Liver (tissue), 9 donors: Measurements from ENCODE around the gene EBF4. TPM values are rescaled to one million over a fixed set of nuclear protein-coding genes. Genes with fewer than 3 reads are reported as not detected.

Source experiments
- DNase-seq: peaks from one replicate; pipeline ENCODE4 v3.0.0-alpha.2; 2017; ENCODE audit warnings: low spot score
- H3K27ac ChIP-seq, 2 donors: one replicate each; pipeline ENCODE4 v1.7.0; 2013; ENCODE audit warnings: inconsistent platforms in 2 of 2, low read length in 2 of 2, control low read depth in 1 of 2, low read depth in 1 of 2, mild to moderate bottlenecking in 1 of 2
- H3K27me3 ChIP-seq, 4 donors: one replicate each; pipeline versions ENCODE4 v1.6.1 to v1.7.0; 2013; ENCODE audit warnings: low read length in 3 of 4, inconsistent platforms in 1 of 4, mild to moderate bottlenecking in 1 of 4, moderate library complexity in 1 of 4; ENCODE audit not compliant: control insufficient read depth in 4 of 4, insufficient read depth in 4 of 4
- H3K36me3 ChIP-seq, 4 donors: one replicate each; pipeline versions ENCODE4 v1.6.1 to v1.7.0; 2013; ENCODE audit warnings: low read length in 3 of 4, mild to moderate bottlenecking in 3 of 4, low read depth in 1 of 4, moderate library complexity in 1 of 4; ENCODE audit not compliant: control insufficient read depth in 4 of 4, insufficient read depth in 3 of 4
- H3K4me1 ChIP-seq, 4 donors: one replicate each; pipeline versions ENCODE4 v1.6.1 to v1.7.0; 2013; ENCODE audit warnings: low read length in 3 of 4, mild to moderate bottlenecking in 3 of 4, moderate library complexity in 1 of 4; ENCODE audit not compliant: control insufficient read depth in 4 of 4, insufficient read depth in 4 of 4
- H3K4me3 ChIP-seq, 3 donors: one replicate each; pipeline versions ENCODE4 v1.6.1 to v1.7.0; 2013; ENCODE audit warnings: low read length in 3 of 3, control low read depth in 1 of 3, low read depth in 1 of 3, mild to moderate bottlenecking in 1 of 3
- H3K9ac ChIP-seq, 2 donors: one replicate each; pipeline ENCODE4 v1.7.0; 2013; ENCODE audit warnings: low read length in 2 of 2, mild to moderate bottlenecking in 2 of 2, moderate library complexity in 2 of 2, control low read depth in 1 of 2, low read depth in 1 of 2
- H3K9me3 ChIP-seq, 4 donors: one replicate each; pipeline versions ENCODE4 v1.6.1 to v1.7.0; 2013; ENCODE audit warnings: low read length in 3 of 4; ENCODE audit not compliant: control insufficient read depth in 4 of 4
- ATF3 ChIP-seq: IDR thresholded peaks from 2 replicates; pipeline ENCODE4 v1.6.1; 2016; ENCODE audit warnings: antibody characterized with exemption
- CTCF ChIP-seq: fragments of 150-350 bp; IDR thresholded peaks from 2 replicates; pipeline ENCODE4 v1.5.1; 2017; ENCODE audit warnings: improper control_type of control experiment, low read depth, low read length; ENCODE audit not compliant: missing input control
- EGR1 ChIP-seq, 2 donors: IDR thresholded peaks; 2 replicates each; pipeline ENCODE4 v1.6.1; 2016 to 2018; ENCODE audit warnings: antibody characterized with exemption in 2 of 2, low read depth in 2 of 2
- FOXA1 ChIP-seq: IDR thresholded peaks from 2 replicates; pipeline ENCODE4 v1.6.1; 2016; ENCODE audit warnings: antibody characterized with exemption
- FOXA2 ChIP-seq: IDR thresholded peaks from 2 replicates; pipeline ENCODE4 v1.6.1; 2016; ENCODE audit warnings: antibody characterized with exemption
- GABPA ChIP-seq, 2 donors: IDR thresholded peaks in 1 of 2; conservative IDR thresholded peaks in 1 of 2; 2 replicates each; pipeline ENCODE4 v1.6.1; 2016; ENCODE audit warnings: antibody characterized with exemption in 2 of 2, mild to moderate bottlenecking in 1 of 2, moderate library complexity in 1 of 2
- HNF4A ChIP-seq, 2 donors: conservative IDR thresholded peaks; 2 replicates each; pipeline ENCODE4 v1.6.1; 2016; ENCODE audit warnings: antibody characterized with exemption in 2 of 2, mild to moderate bottlenecking in 2 of 2
- HNF4G ChIP-seq: IDR thresholded peaks from 2 replicates; pipeline ENCODE4 v1.6.1; 2016; ENCODE audit warnings: antibody characterized with exemption
- JUND ChIP-seq, 2 donors: IDR thresholded peaks; 2 replicates each; pipeline ENCODE4 v1.6.1; 2016; ENCODE audit warnings: antibody characterized with exemption in 2 of 2
- MAX ChIP-seq: IDR thresholded peaks from 2 replicates; pipeline ENCODE4 v1.6.1; 2016; ENCODE audit warnings: antibody characterized with exemption
- NR2F2 ChIP-seq: IDR thresholded peaks from 2 replicates; pipeline ENCODE4 v1.6.1; 2016; ENCODE audit warnings: antibody characterized with exemption
- RAD21 ChIP-seq, 2 donors: IDR thresholded peaks; 2 replicates each; pipeline ENCODE4 v1.6.1; 2016; ENCODE audit warnings: antibody characterized with exemption in 2 of 2, mild to moderate bottlenecking in 2 of 2
- REST ChIP-seq: IDR thresholded peaks from 2 replicates; pipeline ENCODE4 v1.6.1; 2016; ENCODE audit warnings: antibody characterized with exemption, mild to moderate bottlenecking
- RXRA ChIP-seq, 2 donors: IDR thresholded peaks; 2 replicates each; pipeline ENCODE4 v1.6.1; 2017 to 2018; ENCODE audit warnings: antibody characterized with exemption in 2 of 2, mild to moderate bottlenecking in 1 of 2
- SP1 ChIP-seq: IDR thresholded peaks from 2 replicates; pipeline ENCODE4 v1.6.1; 2018; ENCODE audit warnings: antibody characterized with exemption, mild to moderate bottlenecking
- TAF1 ChIP-seq: conservative IDR thresholded peaks from 2 replicates; pipeline ENCODE4 v1.6.1; 2016; ENCODE audit warnings: antibody characterized with exemption, mild to moderate bottlenecking
- YY1 ChIP-seq: IDR thresholded peaks from 2 replicates; pipeline ENCODE4 v1.6.1; 2016; ENCODE audit warnings: antibody characterized with exemption, mild to moderate bottlenecking
- ZBTB33 ChIP-seq: IDR thresholded peaks from 2 replicates; pipeline ENCODE4 v1.6.1; 2016; ENCODE audit warnings: antibody characterized with exemption
- WGBS: extraction: QIAGEN DNeasy Blood & Tissue Kit; methylation state at CpG from one replicate; pipeline ENCODE4 v1.1.7; 2013; 5-methylcytosine and 5-hydroxymethylcytosine counted together
- polyA plus RNA-seq, 2 donors: library from polyadenylated mRNA; stranded (reverse) in 1 of 2; unstranded in 1 of 2; fragments of 200-250 nt in 1 of 2; fragments of >200 nt in 1 of 2; fragmentation: Nextera tagmentation in 1 of 2; extraction: Ambion mirVana in 1 of 2; gene quantifications; one replicate each; pipeline versions ENCODE4 v1.2.1 to v1.2.3, GENCODE V29; 2013 to 2015
- total RNA-seq, 2 donors: library from RNA; depleted of rRNA; stranded (reverse); fragments of >200 nt; gene quantifications; one replicate each; pipeline ENCODE4 v1.2.3, GENCODE V29; 2014
- donor health status: healthy.
- donor health status: healthy.
- donor health status: healthy.
- donor health status: healthy.
- donor health status: healthy.

EBF4 gene
- total and polyA plus RNA-seq, 4 donors, result 2.3 to 4.0 (median 2.9) TPM

GRCh38 chr20:2799688-2800520 is 107.3 kb downstream of the EBF4 start:
- DNase-seq, result no peak
- Histone ChIP-seq H3K36me3 (peaks cover 0 to 2% (median 0%) of the 10 kb centered on the region in 4 donors), H3K9ac (no peak overlapping the region), H3K27ac (no peak overlapping the region), H3K27me3 (peaks cover 4 to 14% (median 8%) of the 10 kb centered on the region in 4 donors), H3K4me1 (peaks cover 0 to 8% (median 4%) of the 10 kb centered on the region in 4 donors), H3K9me3 (peaks cover 3 to 9% (median 4%) of the 10 kb centered on the region in 4 donors), H3K4me3 (peak overlapping the region in 2 of 3 donors; percentile 14 to 36)
- TF ChIP-seq ZBTB33, result no peak
- 5% methylated on average over 61 of the region's 61 CpGs for WGBS

GRCh38 chr20:2800521-2801285 is 108.1 kb downstream of the EBF4 start, which contains the start of gene CPXM1:
Gene CPXM1 (minus strand): TSS chr20:2800627. CDS start chr20:2800572, 55 bp downstream.
- 5% methylated on average over 52 of the region's 52 CpGs for WGBS
- no peak within 1 kb of the TSS for H3K9ac ChIP-seq

More at GRCh38 chr20:2800521-2801285, 108.1 kb downstream of the EBF4 start, which contains the start of gene CPXM1:
- Histone ChIP-seq H3K36me3 (peaks cover 0 to 2% (median 0%) of the 10 kb centered on the region in 4 donors), H3K4me1 (peaks cover 2 to 8% (median 4%) of the 10 kb centered on the region in 4 donors), H3K27ac (no peak within 1 kb of the TSS), H3K4me3 (peak within 1 kb of the TSS in 2 of 3 donors; percentile 14 to 36), H3K27me3 (peaks cover 4 to 14% (median 9%) of the 10 kb centered on the region in 4 donors), H3K9me3 (peaks cover 3 to 9% (median 4%) of the 10 kb centered on the region in 4 donors)
- no peak for DNase-seq
- TF ChIP-seq REST (no peak), FOXA1 (no peak), NR2F2 (no peak), SP1 (no peak), ATF3 (no peak), RAD21 (IDR thresholded peaks at IDR 0.05) (no peak), HNF4A (conservative IDR thresholded peaks at IDR 0.05) (no peak), MAX (no peak), YY1 (no peak), JUND (IDR thresholded peaks at IDR 0.05) (no peak), CTCF (no peak), ZBTB33 (no peak), HNF4G (no peak), EGR1 (IDR thresholded peaks at IDR 0.05; ENCODE audit: low read depth in 2 of 2) (no peak), GABPA (IDR thresholded peaks at IDR 0.05 in 1 of 2, conservative IDR thresholded peaks at IDR 0.05 in 1 of 2) (no peak), FOXA2 (no peak), TAF1 (no peak), RXRA (IDR thresholded peaks at IDR 0.05) (no peak)
